ENCODE results near the gene SERPIND1.
A peak's percentile ranks its signal among the peaks of the same experiment; 100 is the strongest.

SERPIND1 gene

DNA sequence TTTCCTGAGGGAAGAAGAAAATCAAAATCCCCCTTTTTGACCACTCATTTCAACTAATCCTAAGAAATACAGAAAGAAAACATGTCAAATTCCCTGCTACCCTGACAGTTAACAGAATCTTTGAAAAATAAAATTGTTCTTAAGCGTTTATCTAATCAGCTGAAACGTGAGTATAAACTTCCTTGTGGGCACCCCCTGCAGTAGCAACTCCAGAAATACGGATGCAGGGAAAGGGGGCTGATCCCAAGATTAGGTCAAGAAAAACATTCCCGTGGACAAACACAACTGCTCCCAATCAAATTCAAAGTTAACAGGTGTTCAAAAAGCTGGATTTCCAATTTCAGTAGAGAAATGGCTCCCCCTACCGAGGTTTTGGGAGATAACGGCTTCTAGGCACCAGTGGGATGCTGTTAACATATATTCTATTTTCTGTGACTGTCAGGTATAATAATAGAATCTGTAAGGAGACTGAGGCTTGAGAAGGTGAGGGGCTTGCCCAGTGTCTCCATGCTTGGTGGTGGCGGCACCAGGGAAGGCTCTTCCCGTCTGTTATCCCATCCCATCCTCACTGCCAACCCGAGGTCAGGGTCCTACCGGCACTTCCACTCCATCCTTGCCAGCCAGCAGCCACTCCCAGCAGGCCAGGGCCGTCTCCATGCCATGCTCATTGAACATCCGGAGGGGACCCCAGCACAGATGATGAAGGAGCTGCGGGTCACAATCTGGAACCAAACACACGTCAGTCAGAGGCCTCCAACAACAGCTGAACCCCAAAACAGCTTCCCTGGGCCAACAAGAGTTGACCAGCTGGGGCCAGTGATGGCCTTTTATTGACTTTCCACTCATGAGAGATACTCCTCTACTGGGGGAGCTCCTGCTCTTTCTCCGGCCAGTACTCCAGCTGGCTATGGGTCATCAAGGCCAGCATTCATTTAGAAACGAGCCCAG, 32.0 kb upstream of the SERPIND1 start:
- FAIRE-seq (no peak), DNase-seq (ENCODE audit: insufficient read length, low spot score) (no peak)
- TF ChIP-seq POLR2A (IDR thresholded peaks at IDR 0.05; ENCODE audit: low read depth, low read length): no peak

- no peak for TF ChIP-seq POLR2A (IDR thresholded peaks at IDR 0.05; ENCODE audit: low read depth, low read length)
- FAIRE-seq: no peak
- DNase-seq (ENCODE audit: insufficient read length, low spot score): no peak
These were observed 31.1 kb upstream of the SERPIND1 start for GRCh38 chr22:20742764-20743163.

- no peak for TF ChIP-seq POLR2A (IDR thresholded peaks at IDR 0.05; ENCODE audit: low read depth, low read length)
- no peak for FAIRE-seq
- DNase-seq (ENCODE audit: insufficient read length, low spot score): no peak
These were observed 29.5 kb upstream of the SERPIND1 start for GRCh38 chr22:20744456-20744855.

GRCh38 chr22:20745119-20745518, 28.8 kb upstream of the SERPIND1 start:
- FAIRE-seq (no peak), DNase-seq (ENCODE audit: insufficient read length, low spot score) (no peak)
- TF ChIP-seq POLR2A (IDR thresholded peaks at IDR 0.05; ENCODE audit: low read depth, low read length): no peak

- no peak for DNase-seq (ENCODE audit: insufficient read length, low spot score)
- no peak for FAIRE-seq
- TF ChIP-seq POLR2A (IDR thresholded peaks at IDR 0.05; ENCODE audit: low read depth, low read length): no peak
These were observed 27.3 kb upstream of the SERPIND1 start for GRCh38 chr22:20746431-20747189.

DNA sequence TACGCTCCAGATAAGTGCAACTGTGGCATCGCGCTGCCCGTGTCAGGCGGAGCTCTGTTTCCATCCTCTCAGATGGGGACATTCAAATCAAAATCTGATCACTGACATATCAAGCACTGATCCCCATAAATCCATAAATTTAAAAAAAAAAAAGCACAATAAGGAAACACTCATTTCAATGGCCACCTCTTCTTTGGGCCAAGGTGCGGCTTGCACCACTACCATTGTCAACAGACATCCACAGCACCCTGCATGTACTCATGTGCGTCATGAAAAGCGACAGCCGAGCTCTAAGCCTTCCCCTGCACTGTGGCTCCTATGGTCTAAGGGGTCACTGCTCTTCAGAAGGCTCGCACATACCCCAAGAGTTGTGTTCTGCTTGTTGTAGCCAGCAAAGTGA, 26.7 kb upstream of the SERPIND1 start:
- FAIRE-seq (no peak), DNase-seq (ENCODE audit: insufficient read length, low spot score) (no peak)
- no peak for TF ChIP-seq POLR2A (IDR thresholded peaks at IDR 0.05; ENCODE audit: low read depth, low read length)

DNA sequence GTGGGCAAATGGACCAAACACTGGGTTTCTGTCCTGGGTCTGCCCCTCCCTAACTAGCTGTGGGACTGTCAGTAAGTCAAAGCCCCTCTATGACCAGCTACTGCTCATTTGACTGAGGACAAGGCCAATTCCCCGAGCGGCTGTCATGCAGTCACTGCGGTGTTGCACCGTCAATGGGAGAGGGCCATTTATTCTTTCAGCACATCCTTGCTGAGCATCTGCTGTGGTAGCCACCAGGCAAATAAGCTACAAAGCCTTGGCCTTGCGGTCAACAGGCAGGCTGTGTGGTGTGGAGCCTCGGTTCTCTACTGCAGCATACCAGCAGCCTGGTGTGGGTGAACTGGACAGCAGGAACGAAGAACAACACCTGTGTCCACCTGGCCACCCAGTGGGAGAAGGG, 25.8 kb upstream of the SERPIND1 start:
- no peak for TF ChIP-seq POLR2A (IDR thresholded peaks at IDR 0.05; ENCODE audit: low read depth, low read length)
- FAIRE-seq (no peak), DNase-seq (ENCODE audit: insufficient read length, low spot score) (no peak)

DNA sequence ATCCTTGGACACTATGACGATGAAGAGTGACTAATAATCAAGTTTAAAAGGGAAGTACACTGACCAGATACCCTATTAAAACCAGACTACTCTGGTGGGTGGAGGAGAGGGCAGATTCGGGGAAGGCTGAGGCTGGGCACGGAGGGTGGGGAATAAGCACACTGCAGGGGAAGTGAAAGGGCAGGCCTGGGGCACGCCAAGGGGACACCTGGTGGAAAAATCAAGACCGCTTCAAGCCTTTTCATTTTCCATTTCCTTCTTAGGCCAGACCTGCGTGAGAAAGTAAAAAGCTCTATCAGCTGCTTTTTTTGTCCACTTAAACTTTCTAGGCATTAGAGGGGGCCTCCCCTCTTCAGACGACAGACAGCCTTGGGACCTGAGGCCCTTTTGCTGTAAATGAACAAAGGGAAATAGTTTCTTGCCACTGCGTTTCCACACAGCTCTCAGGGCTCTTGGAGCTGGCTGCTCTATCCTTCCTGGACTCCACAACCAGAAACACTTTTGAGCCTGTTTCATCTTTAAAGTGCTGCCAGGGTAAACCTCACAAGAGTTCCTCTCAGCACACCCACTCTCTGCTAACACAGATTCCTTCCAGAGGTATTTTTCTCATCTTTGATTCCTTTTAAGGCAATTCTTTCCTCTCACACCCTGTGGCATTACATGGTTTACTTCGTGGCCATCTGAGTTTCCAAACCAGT, 25.0 kb upstream of the SERPIND1 start:
- TF ChIP-seq POLR2A (IDR thresholded peaks at IDR 0.05; ENCODE audit: low read depth, low read length): no peak
- FAIRE-seq (no peak), DNase-seq (ENCODE audit: insufficient read length, low spot score) (no peak)

GRCh38 chr22:20749453-20749852, 24.5 kb upstream of the SERPIND1 start:
- TF ChIP-seq POLR2A (IDR thresholded peaks at IDR 0.05; ENCODE audit: low read depth, low read length): no peak
- no peak for FAIRE-seq
- DNase-seq (ENCODE audit: insufficient read length, low spot score): no peak

- FAIRE-seq (peak; percentile 48), DNase-seq (ENCODE audit: insufficient read length, low spot score) (peak; percentile 69)
- TF ChIP-seq POLR2A (IDR thresholded peaks at IDR 0.05; ENCODE audit: low read depth, low read length): no peak
These were observed 23.3 kb upstream of the SERPIND1 start for GRCh38 chr22:20750461-20751184.

- FAIRE-seq (no peak), DNase-seq (ENCODE audit: insufficient read length, low spot score) (no peak)
- no peak for TF ChIP-seq POLR2A (IDR thresholded peaks at IDR 0.05; ENCODE audit: low read depth, low read length)
These were observed 22.6 kb upstream of the SERPIND1 start for GRCh38 chr22:20751185-20751851.

- no peak for TF ChIP-seq POLR2A (IDR thresholded peaks at IDR 0.05; ENCODE audit: low read depth, low read length)
- no peak for DNase-seq (ENCODE audit: insufficient read length, low spot score)
- no peak for FAIRE-seq
These were observed 21.7 kb upstream of the SERPIND1 start for GRCh38 chr22:20752104-20752741.

All from H54 (cell line).